GM18502 (cell line): ENCODE data around the gene RNPEPL1.

ENCODE experiments used
- ATAC-seq: cut with Tn5 transposase; IDR thresholded peaks from one replicate; pipeline ENCODE4 v1.9.1; 2021; ENCODE audit warnings: mild to moderate bottlenecking; ENCODE audit not compliant: unreplicated experiment, poor library complexity

RNPEPL1 gene

GRCh38 chr2:240575101-240575965, 7.0 kb downstream of the RNPEPL1 start:
- ATAC-seq = no peak

GRCh38 chr2:240576036-240576435, 7.8 kb downstream of the RNPEPL1 start:
- ATAC-seq = no peak

GRCh38 chr2:240576436-240577205, 8.3 kb downstream of the RNPEPL1 start:
- no peak for ATAC-seq

GRCh38 chr2:240577281-240578109, 9.2 kb downstream of the RNPEPL1 start:
- no peak for ATAC-seq

- no peak for ATAC-seq
These were observed 9.8 kb downstream of the RNPEPL1 start for GRCh38 chr2:240578110-240578450.

GRCh38 chr2:240578488-240578887, 10.2 kb downstream of the RNPEPL1 start:
- ATAC-seq = no peak

- ATAC-seq = no peak
These were observed 10.9 kb downstream of the RNPEPL1 start for GRCh38 chr2:240579071-240579762.

- peak; percentile 49 for ATAC-seq
These were observed 11.7 kb downstream of the RNPEPL1 start for GRCh38 chr2:240579771-240580614.

GRCh38 chr2:240581811-240582210, 13.5 kb downstream of the RNPEPL1 start:
- no peak for ATAC-seq

- no peak for ATAC-seq
These were observed 14.5 kb downstream of the RNPEPL1 start for GRCh38 chr2:240582781-240583180.

- no peak for ATAC-seq
These were observed 15.5 kb downstream of the RNPEPL1 start for GRCh38 chr2:240583774-240584173.

GRCh38 chr2:240584486-240585031, 16.3 kb downstream of the RNPEPL1 start:
- peak; percentile 63 for ATAC-seq

GRCh38 chr2:240585101-240585500, 16.8 kb downstream of the RNPEPL1 start:
- ATAC-seq = peak; percentile 26

GRCh38 chr2:240585681-240586197, 17.5 kb downstream of the RNPEPL1 start:
- no peak for ATAC-seq

- peak; percentile 63 for ATAC-seq
These were observed 18.1 kb downstream of the RNPEPL1 start, which contains the start of gene CAPN10 for GRCh38 chr2:240586198-240586918. TSS of gene CAPN10 (plus strand) at chr2:240586734. CDS start at chr2:240586912, 178 bp downstream.

- ATAC-seq = peak; percentile 7
These were observed 18.9 kb downstream of the RNPEPL1 start for GRCh38 chr2:240586919-240587800.
